GM12872 (cell line): ENCODE data around the gene MIAT.

ENCODE experiments used
- TF ChIP-seq, protein P1 (sequence below): IDR thresholded peaks from 3 replicates; pipeline ENCODE4 v1.5.1; 2011; ENCODE audit warnings: low read depth, mild to moderate bottlenecking, low read length, moderate library complexity; ENCODE audit not compliant: insufficient read depth

MIAT gene

DNA sequence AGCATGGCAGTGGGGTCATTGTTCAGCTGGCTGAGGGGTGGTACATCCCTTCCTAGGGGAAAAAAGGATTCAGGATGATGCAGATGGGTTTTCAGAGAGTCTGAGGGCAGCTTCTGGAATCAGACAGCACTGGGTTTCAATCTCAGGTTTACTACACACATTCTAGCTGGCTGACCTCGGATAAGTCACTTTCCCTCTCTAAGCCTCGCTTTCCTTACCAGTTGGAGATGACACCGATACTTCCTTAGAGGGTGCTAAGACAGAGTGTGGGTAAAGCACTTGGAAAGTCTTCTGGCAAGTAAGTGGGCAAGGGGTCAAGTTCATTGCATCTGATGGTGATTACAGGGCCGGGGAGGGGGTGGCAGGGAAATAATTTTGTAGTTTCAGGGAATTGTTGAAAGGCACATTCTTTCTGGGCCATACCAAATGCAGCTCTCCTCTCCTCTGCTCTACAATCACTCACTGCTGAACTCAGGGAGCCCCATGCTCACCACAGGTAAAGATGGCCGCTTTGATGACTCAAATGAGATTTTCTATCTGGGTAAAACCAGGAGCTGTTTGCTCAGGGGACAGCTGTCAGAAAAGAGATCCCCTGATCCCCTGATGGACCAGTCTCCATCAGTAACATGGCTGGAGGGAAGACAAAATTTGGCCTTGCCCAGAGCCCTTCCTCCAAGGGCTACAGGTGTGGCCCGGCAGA lies 6.5 kb upstream of the MIAT start:
- TF ChIP-seq, protein P1, sequence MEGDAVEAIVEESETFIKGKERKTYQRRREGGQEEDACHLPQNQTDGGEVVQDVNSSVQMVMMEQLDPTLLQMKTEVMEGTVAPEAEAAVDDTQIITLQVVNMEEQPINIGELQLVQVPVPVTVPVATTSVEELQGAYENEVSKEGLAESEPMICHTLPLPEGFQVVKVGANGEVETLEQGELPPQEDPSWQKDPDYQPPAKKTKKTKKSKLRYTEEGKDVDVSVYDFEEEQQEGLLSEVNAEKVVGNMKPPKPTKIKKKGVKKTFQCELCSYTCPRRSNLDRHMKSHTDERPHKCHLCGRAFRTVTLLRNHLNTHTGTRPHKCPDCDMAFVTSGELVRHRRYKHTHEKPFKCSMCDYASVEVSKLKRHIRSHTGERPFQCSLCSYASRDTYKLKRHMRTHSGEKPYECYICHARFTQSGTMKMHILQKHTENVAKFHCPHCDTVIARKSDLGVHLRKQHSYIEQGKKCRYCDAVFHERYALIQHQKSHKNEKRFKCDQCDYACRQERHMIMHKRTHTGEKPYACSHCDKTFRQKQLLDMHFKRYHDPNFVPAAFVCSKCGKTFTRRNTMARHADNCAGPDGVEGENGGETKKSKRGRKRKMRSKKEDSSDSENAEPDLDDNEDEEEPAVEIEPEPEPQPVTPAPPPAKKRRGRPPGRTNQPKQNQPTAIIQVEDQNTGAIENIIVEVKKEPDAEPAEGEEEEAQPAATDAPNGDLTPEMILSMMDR: no peak

DNA sequence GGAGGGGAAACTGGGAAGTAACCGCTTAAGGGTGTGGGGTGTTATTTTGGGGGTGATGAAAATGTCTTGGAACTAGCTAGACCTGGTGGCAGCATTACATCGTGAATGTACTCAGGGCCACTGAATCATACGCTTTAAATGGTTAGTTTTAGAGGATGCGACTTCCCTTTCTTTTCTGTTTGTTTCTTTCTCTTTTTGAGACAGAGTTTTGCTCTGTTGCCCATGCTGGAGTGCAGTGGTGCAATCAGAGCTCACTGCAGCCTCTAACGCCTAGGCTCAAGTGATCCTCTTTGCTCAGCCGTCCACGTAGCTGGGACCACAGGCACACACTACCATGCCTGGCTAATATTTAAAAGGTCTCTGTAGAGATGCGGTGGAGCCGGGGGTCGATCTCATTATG lies 5.6 kb upstream of the MIAT start:
- TF ChIP-seq, protein P1: no peak

DNA sequence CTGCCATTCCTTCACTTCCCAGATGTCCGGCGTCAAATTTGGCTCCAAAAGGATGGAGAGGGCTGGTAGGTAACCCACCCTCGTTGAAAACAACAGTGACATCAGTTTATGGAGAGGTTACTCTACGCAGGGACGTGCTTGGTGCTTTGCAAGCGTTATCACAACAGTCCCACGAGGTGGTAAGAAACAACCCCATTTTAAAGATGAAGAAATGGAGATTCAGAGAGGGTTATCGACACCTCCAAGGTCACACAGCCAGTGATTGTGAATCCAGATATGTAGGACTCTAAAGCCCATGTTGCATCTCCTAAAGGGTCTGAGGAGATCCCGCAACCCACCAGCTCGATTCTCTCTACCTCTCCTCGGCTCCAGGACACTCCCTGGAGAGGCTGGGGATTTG lies 773 bp downstream of the MIAT start:
- TF ChIP-seq, protein P1: no peak

DNA sequence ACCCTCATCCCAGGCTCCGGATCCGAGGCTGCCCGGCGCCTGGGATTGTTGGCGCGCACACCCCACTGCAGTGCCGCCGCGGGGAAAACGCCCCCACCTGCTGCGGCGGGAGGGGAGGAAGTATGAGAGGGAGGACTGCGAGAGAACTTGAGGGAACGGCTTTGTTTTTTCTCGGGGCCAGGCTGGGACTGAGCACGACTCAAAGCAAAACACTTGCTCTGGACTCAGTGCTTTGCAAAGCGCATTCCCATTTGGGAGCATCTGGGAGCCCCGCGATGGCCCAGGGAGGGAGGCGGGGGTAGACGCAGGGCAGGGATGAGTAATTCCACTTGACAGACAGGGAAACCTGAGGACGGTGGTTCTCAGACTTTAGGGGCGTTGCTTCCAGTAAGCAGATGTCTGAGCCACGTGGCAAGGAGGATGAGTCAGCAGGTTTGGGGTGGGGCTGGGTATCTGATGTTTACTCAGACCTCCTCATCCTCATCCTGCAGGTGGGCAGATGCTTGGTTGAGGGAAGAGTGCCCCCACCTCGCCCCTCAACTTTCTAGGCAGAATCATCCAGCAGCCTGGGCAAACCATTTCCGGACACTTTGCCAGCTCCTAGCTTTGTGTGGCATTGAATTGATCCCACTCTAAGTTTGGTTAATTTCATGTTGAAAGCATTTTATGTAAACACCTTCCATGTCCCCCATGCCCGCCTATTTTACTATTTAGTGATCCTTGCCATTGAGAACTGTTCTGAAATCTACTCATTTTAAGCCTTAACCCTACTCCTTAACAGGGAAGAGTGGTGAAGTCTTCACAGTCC lies 1.5 kb downstream of the MIAT start:
- TF ChIP-seq, protein P1: no peak

DNA sequence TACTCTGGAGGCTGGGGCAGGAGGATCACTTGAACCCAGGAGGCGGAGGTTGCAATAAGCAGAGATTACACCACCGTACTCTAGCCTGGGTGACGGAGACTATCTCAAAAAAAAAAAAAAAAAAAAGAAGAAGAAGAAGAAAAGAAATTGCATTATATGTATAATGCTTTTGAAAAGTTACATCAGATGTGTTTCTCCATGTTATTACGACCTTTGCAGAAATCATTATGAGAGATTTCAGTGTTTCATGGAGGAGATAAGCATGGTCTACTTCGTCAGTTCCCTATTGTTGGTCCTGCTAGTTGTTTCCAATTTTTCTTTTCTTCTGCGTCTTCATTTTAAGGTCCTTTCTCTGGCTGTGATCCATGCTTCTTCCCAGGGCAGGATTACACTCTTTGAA lies 3.0 kb downstream of the MIAT start:
- TF ChIP-seq, protein P1: no peak

DNA sequence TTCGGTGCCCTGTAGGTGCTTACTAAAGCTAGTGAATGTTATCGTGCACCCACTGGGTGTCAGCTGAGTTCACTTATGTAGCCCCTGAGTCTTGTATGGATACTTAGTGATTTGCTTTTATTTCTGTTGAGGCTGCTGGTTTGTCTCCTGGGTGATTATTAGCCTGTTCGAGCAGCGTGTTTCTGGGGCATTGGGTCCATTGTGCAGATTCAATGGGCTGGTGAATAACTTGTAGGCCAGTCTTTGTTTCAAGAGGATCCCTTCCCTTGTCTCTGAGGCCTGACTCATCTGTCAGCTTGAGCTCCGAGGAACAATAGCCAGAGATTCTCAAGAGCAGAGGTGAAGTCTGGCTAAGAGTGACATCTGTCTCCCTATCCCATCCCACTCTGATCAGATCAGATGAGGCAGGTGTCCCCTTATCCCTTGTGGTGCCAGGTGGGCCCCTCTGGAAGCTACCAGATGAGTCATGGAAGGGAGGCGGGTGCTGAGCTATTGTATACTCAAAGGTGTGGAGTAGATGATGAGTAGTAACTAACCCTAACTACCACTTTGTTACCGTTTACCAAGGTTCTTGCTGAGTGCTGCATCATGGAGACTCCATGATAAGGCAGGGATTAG lies 3.7 kb downstream of the MIAT start:
- TF ChIP-seq, protein P1: no peak

DNA sequence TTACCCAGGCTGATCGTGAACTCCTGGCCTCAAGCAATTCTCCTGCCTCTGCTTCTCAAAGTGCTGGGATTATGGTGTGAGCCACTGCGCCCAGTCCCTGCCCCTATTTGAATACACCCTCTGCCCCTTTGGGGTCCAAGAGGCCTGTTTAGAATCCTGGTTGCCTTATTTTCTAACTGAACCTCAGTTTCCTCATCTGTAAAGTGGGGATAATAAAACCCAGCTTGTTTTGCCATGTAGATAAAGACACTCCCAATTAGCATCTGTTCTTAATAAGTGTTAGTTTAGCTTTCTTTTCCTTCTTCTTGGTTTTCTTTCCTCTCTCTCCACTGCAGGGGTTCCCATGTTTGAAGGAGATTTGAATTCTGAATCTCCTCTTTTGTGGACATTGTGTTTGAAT lies 4.8 kb downstream of the MIAT start:
- TF ChIP-seq, protein P1: no peak
